HEK293 (cell line): ENCODE data around the gene COQ8A.

ENCODE experiments used
- ATF2 ChIP-seq: fragments of 450-650 bp; formaldehyde crosslinking; IDR thresholded peaks from 2 replicates; pipeline ENCODE4 v1.5.1; 2016; ENCODE audit warnings: missing biosample characterization, missing genetic modification characterization, low read depth
- CTCF ChIP-seq: fragments of 450-650 bp; formaldehyde crosslinking; IDR thresholded peaks from 2 replicates; pipeline ENCODE4 v1.5.1; 2016; ENCODE audit warnings: missing biosample characterization, missing genetic modification characterization
- KLF9 ChIP-seq: fragments of 450-650 bp; formaldehyde crosslinking; IDR thresholded peaks from 2 replicates; pipeline ENCODE4 v1.5.1; 2016; ENCODE audit warnings: missing biosample characterization, missing genetic modification characterization, low read depth
- YY1 ChIP-seq: fragments of 450-650 bp; formaldehyde crosslinking; IDR thresholded peaks from 2 replicates; pipeline ENCODE4 v1.5.1; 2018; ENCODE audit warnings: missing biosample characterization, missing genetic modification characterization
- ZBTB10 ChIP-seq: fragments of 450-650 bp; formaldehyde crosslinking; IDR thresholded peaks from 2 replicates; pipeline ENCODE4 v1.5.1; 2016; ENCODE audit warnings: missing biosample characterization, missing genetic modification characterization
- ZNF302 ChIP-seq: fragments of 450-650 bp; formaldehyde crosslinking; IDR thresholded peaks from 2 replicates; pipeline ENCODE4 v1.5.1; 2016; ENCODE audit warnings: missing biosample characterization, missing genetic modification characterization, low read depth
- ZNF792 ChIP-seq: fragments of 450-650 bp; formaldehyde crosslinking; IDR thresholded peaks from 2 replicates; pipeline ENCODE4 v1.5.1; 2016; ENCODE audit warnings: missing biosample characterization, missing genetic modification characterization
- ZSCAN30 ChIP-seq: fragments of 450-650 bp; IDR thresholded peaks from 2 replicates; pipeline ENCODE4 v1.5.1; 2018; ENCODE audit warnings: missing biosample characterization, mild to moderate bottlenecking, missing genetic modification characterization, moderate library complexity
- TF ChIP-seq, protein P1 (sequence below): fragments of 450-650 bp; formaldehyde crosslinking; IDR thresholded peaks from 2 replicates; pipeline ENCODE4 v1.5.1; 2016; ENCODE audit warnings: missing biosample characterization, missing genetic modification characterization, low read depth

DNA sequence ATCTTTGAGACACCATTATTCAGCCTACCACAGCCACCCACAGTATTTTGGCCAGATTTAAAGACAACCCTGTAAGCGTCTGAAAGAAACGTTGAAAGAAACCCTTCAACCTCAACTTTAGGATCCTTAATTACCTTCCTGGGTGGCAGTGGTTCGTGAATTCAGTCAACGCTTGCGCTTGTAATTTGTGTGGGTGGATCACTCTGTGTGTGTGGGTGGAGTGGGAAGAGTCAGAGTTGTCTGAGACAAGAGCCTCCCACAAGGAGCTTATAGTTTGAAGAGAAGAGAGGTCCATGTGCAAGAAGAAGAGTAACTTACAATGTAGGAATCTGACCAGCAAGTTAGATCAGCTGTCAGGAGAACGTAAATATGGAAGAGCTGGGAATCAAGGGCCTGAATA, 8.4 kb downstream of the COQ8A start:
- no peak for TF ChIP-seq CTCF (tag by site-specific recombination)
- no peak for TF ChIP-seq KLF9 (tag by site-specific recombination)
- TF ChIP-seq, protein P1, sequence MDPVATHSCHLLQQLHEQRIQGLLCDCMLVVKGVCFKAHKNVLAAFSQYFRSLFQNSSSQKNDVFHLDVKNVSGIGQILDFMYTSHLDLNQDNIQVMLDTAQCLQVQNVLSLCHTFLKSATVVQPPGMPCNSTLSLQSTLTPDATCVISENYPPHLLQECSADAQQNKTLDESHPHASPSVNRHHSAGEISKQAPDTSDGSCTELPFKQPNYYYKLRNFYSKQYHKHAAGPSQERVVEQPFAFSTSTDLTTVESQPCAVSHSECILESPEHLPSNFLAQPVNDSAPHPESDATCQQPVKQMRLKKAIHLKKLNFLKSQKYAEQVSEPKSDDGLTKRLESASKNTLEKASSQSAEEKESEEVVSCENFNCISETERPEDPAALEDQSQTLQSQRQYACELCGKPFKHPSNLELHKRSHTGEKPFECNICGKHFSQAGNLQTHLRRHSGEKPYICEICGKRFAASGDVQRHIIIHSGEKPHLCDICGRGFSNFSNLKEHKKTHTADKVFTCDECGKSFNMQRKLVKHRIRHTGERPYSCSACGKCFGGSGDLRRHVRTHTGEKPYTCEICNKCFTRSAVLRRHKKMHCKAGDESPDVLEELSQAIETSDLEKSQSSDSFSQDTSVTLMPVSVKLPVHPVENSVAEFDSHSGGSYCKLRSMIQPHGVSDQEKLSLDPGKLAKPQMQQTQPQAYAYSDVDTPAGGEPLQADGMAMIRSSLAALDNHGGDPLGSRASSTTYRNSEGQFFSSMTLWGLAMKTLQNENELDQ (tag by site-specific recombination): no peak
- no peak for TF ChIP-seq ZBTB10
- no peak for TF ChIP-seq ZNF302 (tag by site-specific recombination)
- TF ChIP-seq ZSCAN30 (tag by site-specific recombination): no peak
- TF ChIP-seq ATF2: no peak
- TF ChIP-seq ZNF792: no peak
- TF ChIP-seq YY1 (tag by site-specific recombination): no peak
